PC-3 (cell line): ENCODE measurements around the gene SH3BP4. TPM values are rescaled to one million over a fixed set of nuclear protein-coding genes. Genes with fewer than 3 reads are reported as not detected.

Source experiments
- ATAC-seq: fragments of 200-7000 bp; cut with Tn5 transposase; 2 replicates; pipeline ENCODE4 v1.9.1; 2020; ENCODE audit warnings: mild to moderate bottlenecking, moderate library complexity
- BruUV-seq: library from RNA; stranded (reverse); fragments of 400-500 nt; replicated peaks from 2 replicates; lab custom pipeline; 2021; lab: Mats Ljungman, UMichigan
- CTCF ChIA-PET: fragments of 300-600 bp; sonication (Branson Sonifier 250); formaldehyde crosslinking; loops from one replicate; lab custom pipeline; 2022; ENCODE audit warnings: antibody characterized with exemption; lab: Charles Lee
- POLR2A ChIA-PET: fragments of 300-600 bp; sonication (Branson Sonifier 250); formaldehyde crosslinking; loops from one replicate; lab custom pipeline; 2022; ENCODE audit warnings: antibody characterized with exemption; ENCODE audit not compliant: unreplicated experiment; lab: Charles Lee
- DNase-seq: peaks from one replicate; pipeline ENCODE4 v3.0.0-alpha.2; 2015
- H2AFZ ChIP-seq: fragments of 300-600 bp; sonication (generic); 2 replicates; pipeline ENCODE4 v1.6.0; 2016; ENCODE audit warnings: antibody characterized with exemption, low read length
- H3F3A ChIP-seq: fragments of 300-600 bp; sonication (generic); one replicate; pipeline ENCODE4 v1.6.0; 2017; ENCODE audit warnings: antibody characterized with exemption, low read length, control low read depth, mild to moderate bottlenecking; ENCODE audit not compliant: unreplicated experiment
- H3K27ac ChIP-seq: fragments of 300-600 bp; sonication (generic); 2 replicates; pipeline ENCODE4 v1.5.1; 2016; ENCODE audit warnings: mild to moderate bottlenecking, low read length
- H3K27me3 ChIP-seq: fragments of 300-600 bp; sonication (generic); 2 replicates; pipeline ENCODE4 v1.6.1; 2016; ENCODE audit warnings: low read length, mixed read lengths
- H3K36me3 ChIP-seq: fragments of 300-600 bp; sonication (generic); 2 replicates; pipeline ENCODE4 v1.6.1; 2016; ENCODE audit warnings: low read depth, mixed run types, low read length, mixed read lengths
- H3K4me1 ChIP-seq: fragments of 300-600 bp; sonication (generic); 2 replicates; pipeline ENCODE4 v1.5.1; 2016; ENCODE audit warnings: low read length; ENCODE audit not compliant: insufficient read depth
- H3K4me2 ChIP-seq: fragments of 300-600 bp; sonication (generic); 2 replicates; pipeline ENCODE4 v1.6.0; 2016; ENCODE audit warnings: low read length
- H3K4me3 ChIP-seq: fragments of 300-600 bp; sonication (generic); 2 replicates; pipeline ENCODE4 v1.5.1; 2016; ENCODE audit warnings: mild to moderate bottlenecking, low read length, mixed read lengths
- H3K79me2 ChIP-seq: fragments of 300-600 bp; sonication (generic); 2 replicates; pipeline ENCODE4 v1.6.1; 2017; ENCODE audit warnings: low read length, mixed read lengths
- H3K9ac ChIP-seq: fragments of 300-600 bp; sonication (generic); 2 replicates; pipeline ENCODE4 v1.6.0; 2016; ENCODE audit warnings: mild to moderate bottlenecking, low read length
- H3K9me2 ChIP-seq: fragments of 300-600 bp; sonication (generic); replicated peaks from 2 replicates; pipeline ENCODE4 v1.6.1; 2016; ENCODE audit warnings: mixed run types, low read length, mixed read lengths
- H3K9me3 ChIP-seq: fragments of 300-600 bp; sonication (generic); 2 replicates; pipeline ENCODE4 v1.6.1; 2016; ENCODE audit warnings: low read length, mixed read lengths
- H4K20me1 ChIP-seq: fragments of 300-600 bp; sonication (generic); 2 replicates; pipeline ENCODE4 v1.6.1; 2016; ENCODE audit warnings: low read length, mixed read lengths
- CTCF ChIP-seq: fragments of 300-600 bp; sonication (generic); conservative IDR thresholded peaks from 2 replicates; pipeline ENCODE4 v1.5.1; 2017; ENCODE audit warnings: antibody characterized with exemption, low read depth, mild to moderate bottlenecking, low read length
- EZH2 ChIP-seq: fragments of 300-600 bp; sonication (generic); IDR thresholded peaks from one replicate; pipeline ENCODE4 v1.6.1; 2017; ENCODE audit warnings: antibody characterized with exemption, mild to moderate bottlenecking, low read length; ENCODE audit not compliant: unreplicated experiment
- EZH2phosphoT487 ChIP-seq: fragments of 300-600 bp; sonication (generic); IDR thresholded peaks from 2 replicates; pipeline ENCODE4 v1.6.1; 2018; ENCODE audit warnings: mild to moderate bottlenecking, antibody characterized with exemption, low read length, borderline replicate concordance
- intact Hi-C: fragments of 100-400 bp; cut with micrococcal nuclease; formaldehyde crosslinking; loops from 2 replicates; pipeline ENCODE4 v1.9.0; 2023
- total RNA-seq: library from RNA; depleted of rRNA; stranded (reverse); fragments of >200 nt; gene quantifications from 2 replicates; pipeline ENCODE4 v1.2.3, GENCODE V29; 2014

Gene SH3BP4
- total RNA-seq, 1 experiment from 2014 or later, result 35.2 TPM

GRCh38 chr2:234963773-234964615, 12.2 kb downstream of the SH3BP4 start:
- no TSS peak for BruUV-seq
- H3K4me3 ChIP-seq, result peak overlapping the region; percentile 37; the same call in 1 of the 2 replicates

DNA sequence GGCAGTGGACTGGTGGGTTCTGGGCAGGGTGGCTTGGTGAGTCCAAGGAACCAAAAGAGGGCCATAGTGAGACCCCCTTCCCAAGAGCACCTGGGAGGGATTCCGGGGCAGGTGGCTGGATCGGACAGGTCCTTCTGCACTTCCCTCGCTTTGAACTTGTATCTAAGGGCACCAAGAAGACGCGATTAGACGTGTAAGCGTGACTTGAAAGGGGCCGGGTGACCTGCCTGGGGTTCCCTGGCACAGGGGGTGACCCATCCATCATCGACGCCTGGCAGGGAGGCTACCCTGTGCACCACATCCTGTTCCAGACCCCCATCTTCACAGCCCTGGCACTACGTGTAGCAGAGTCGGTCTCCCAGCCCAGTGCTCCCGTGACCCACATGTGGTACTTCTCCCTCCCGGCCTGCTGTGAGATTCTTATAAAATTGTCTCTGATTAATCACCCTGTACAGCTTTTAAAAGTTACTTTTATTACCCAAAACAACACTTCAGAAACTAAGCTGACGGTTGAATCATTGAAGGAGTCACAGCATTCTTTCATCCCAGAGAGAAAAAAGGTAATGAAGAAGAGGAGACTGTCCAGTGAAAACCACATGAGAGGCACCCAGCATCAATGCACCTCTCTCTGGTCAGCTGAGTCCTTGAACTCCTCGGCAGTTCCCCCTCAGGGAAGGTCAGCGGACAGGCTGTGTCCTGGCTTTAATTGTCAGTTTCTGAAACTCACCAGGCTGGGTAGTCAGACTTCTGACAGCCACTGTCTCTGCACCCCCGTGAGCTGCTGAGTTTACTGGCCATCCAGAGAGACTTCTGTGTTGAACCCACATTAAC, 13.0 kb downstream of the SH3BP4 start:
- Histone ChIP-seq H2AFZ (no peak overlapping the region), H3K4me2 (0 out of 2 replicates have a peak overlapping the region, but pooled peaks have one; percentile 78), H3K9me2 (no peaks in the 10 kb centered on the region), H3K4me1 (peaks cover 42% of the 10 kb centered on the region), H3K9me3 (no peaks in the 10 kb centered on the region), H3K27ac (peak overlapping the region; percentile 70), H4K20me1 (peaks cover 3% of the 10 kb centered on the region; the same call in 1 of the 2 replicates), H3K27me3 (no peaks in the 10 kb centered on the region), H3F3A (peaks cover 2% of the 10 kb centered on the region), H3K79me2 (peaks cover 99% of the 10 kb centered on the region), H3K36me3 (no peaks in the 10 kb centered on the region), H3K4me3 (no peak overlapping the region), H3K9ac (no peak overlapping the region)
- CTCF ChIA-PET, result no interaction called here
- intact Hi-C loops, result no loop called here
- POLR2A ChIA-PET, result no interaction called here
- ATAC-seq, result peak; percentile 7; the same call in 1 of the 2 replicates
- TF ChIP-seq CTCF (no peak), EZH2 (no peak), EZH2phosphoT487 (no peak)
- BruUV-seq, result no TSS peak
- no peak for DNase-seq

More at GRCh38 chr2:234963773-234964615, 12.2 kb downstream of the SH3BP4 start:
- POLR2A ChIA-PET, result no interaction called here
- H3K4me1 ChIP-seq, result peaks cover 34% of the 10 kb centered on the region
- intact Hi-C loops, result no loop called here
- no peaks in the 10 kb centered on the region for H3K36me3 ChIP-seq
- H2AFZ ChIP-seq, result no peak overlapping the region
- H3K27ac ChIP-seq, result peak overlapping the region; percentile 70
- H3K9ac ChIP-seq, result no peak overlapping the region
- DNase-seq (peak; percentile 91), ATAC-seq (peak; percentile 90)
- H3K9me3 ChIP-seq, result no peaks in the 10 kb centered on the region
- H3F3A ChIP-seq, result no peaks in the 10 kb centered on the region
- peaks cover 3% of the 10 kb centered on the region; the same call in 1 of the 2 replicates for H4K20me1 ChIP-seq
- no peaks in the 10 kb centered on the region for H3K9me2 ChIP-seq
- CTCF ChIA-PET, result no interaction called here
- peak overlapping the region; percentile 78 for H3K4me2 ChIP-seq
- TF ChIP-seq CTCF, result no peak
- H3K27me3 ChIP-seq, result no peaks in the 10 kb centered on the region
- H3K79me2 ChIP-seq, result peaks cover 99% of the 10 kb centered on the region
